HG03439 (cell line): Measurements from ENCODE around the gene EPHA7.

ENCODE experiments used
- ATAC-seq: cut with Tn5 transposase; IDR thresholded peaks from one replicate; pipeline ENCODE4 v1.9.1; 2021; ENCODE audit warnings: mild to moderate bottlenecking, moderate library complexity; ENCODE audit not compliant: unreplicated experiment

Gene EPHA7

DNA sequence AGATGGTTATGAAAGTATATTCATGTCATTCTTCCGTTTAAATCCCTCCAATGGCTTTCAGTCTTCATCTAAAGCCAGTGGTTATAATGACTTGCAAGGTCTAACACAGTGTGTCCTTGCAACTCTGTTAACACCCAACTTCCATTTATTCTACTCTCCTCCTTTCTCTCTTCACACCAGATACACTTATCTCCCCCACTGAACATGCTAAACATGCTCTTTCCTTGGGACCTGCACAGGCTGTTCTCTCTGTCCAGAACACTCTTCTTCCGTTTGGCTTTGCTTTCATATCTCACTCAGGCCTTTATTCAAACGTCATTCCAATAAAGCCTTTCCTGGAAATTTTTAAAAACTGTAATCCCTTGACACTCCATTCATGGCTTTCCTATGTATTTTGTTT is 91.5 kb downstream of the EPHA7 start:
- ATAC-seq, result no peak

DNA sequence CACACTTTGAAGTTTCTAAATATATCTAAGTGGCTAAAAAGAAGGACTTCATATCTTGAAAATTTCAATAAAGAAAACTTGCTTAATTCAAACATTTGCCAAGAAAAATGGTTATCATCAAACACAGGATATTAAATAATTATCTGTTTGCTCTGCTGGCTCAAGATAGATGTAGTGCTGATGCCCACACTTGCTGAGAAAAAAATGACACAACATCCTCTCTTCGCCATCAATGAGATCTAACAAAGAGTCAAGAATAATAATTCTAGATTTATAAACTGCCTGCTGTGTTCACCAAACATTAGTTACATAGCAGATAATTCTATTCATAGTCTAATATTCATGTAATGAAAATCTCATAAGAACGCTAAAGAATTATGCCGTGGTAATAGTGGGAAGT is 93.6 kb downstream of the EPHA7 start:
- ATAC-seq, result no peak

DNA sequence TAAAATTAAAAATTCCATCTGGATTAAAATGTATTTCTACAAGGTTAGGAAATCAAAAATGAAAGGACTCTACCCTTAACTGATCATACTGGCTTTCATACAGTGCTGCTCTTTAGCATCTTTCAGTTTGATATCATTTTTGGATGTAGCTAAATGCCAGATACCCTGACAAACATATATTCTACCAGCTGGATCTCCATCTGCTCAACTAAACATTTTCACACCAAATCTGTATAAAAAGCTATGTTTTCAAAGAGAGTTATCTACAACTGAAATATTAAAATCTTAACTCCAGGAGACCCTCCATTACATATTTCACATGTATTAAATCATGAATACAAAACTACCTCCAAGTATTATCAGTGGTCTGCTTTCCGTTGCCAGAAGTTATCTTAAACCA is 95.7 kb downstream of the EPHA7 start:
- no peak for ATAC-seq

DNA sequence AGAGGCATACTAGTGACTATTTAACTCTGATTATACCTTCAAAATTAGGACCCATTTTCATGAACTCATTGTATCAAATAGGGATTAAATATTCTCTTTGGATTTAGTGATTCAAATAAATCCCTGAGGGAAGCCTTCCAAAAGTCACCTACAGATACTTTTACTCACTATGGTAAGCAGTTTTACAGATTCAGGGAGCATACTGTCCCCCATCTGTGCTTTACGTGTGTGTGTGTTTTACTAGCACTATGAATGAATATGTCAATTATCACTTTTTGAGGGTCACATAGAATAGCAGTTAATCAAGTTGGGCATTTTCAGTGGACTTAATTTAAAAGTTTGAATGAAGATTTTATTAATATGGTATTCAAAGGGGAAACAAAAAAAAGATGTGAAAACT is 96.7 kb downstream of the EPHA7 start:
- ATAC-seq, result no peak

- no peak for ATAC-seq
These were observed 100.1 kb downstream of the EPHA7 start for GRCh38 chr6:93319304-93319703.

- ATAC-seq, result no peak
These were observed 101.2 kb downstream of the EPHA7 start for GRCh38 chr6:93318121-93318520.

GRCh38 chr6:93317592-93317991 is 101.8 kb downstream of the EPHA7 start:
- ATAC-seq, result no peak

- no peak for ATAC-seq
These were observed 111.6 kb downstream of the EPHA7 start for GRCh38 chr6:93307505-93308409.

GRCh38 chr6:93305088-93305487 is 114.3 kb downstream of the EPHA7 start:
- ATAC-seq, result no peak

DNA sequence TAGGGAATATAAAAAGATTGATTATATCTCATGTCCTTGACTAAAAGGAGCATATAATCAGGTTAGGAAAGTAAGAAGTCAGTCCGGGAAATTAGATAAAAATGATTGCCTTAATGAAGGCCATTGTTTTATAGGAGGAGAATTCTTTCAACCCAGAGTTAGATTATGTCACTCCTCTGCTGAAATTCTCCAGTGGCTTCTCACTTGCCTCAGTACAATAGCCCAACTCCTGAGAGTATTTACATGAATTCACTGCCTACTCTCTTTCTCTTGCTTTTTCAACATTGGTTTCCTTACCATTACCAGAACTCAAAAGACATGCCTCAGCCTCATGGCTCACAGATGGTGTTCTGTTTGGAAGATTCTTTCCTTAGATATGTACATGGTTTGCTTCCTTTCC is 114.9 kb downstream of the EPHA7 start:
- no peak for ATAC-seq

DNA sequence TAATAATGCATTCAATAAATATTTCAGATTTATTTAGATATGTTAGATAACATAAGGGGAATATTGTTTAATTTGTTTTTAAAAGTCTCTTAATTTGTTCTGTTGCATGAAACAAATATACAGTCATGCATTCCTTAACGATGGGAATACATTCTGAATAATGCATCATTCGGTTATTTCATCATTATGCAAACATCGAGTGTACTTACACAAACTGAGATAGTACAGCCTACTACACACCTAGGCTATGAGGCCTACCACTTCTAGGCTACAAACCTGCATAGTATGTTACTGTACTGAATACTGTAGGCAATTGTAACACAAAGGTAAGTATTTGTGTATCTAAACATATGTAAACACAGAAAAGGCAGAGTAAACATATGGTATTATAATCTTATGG is 118.7 kb downstream of the EPHA7 start:
- no peak for ATAC-seq

- ATAC-seq, result no peak
These were observed 119.7 kb downstream of the EPHA7 start for GRCh38 chr6:93299622-93300021.

GRCh38 chr6:93295631-93296030 is 123.7 kb downstream of the EPHA7 start:
- no peak for ATAC-seq

DNA sequence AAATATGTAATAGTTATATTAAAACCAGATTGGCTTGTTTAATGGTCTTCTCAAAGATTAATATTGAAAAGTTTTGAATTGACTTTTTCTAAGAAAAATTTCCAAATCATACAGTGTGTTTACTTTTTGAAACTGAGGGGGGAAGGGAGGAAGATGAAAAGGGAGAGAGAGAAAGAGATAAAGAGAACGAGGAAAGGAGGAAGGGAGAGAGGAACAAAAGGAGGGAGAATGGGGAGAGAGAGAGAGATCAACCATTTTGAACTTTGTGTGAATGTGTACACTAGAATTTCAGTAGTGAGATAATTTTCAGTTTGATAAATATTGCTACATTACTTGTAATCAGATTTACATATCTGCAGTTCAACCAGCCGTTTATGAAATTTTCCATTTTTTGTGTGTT is 124.5 kb downstream of the EPHA7 start:
- ATAC-seq, result no peak

GRCh38 chr6:93293872-93294271 is 125.5 kb downstream of the EPHA7 start:
- ATAC-seq, result no peak

DNA sequence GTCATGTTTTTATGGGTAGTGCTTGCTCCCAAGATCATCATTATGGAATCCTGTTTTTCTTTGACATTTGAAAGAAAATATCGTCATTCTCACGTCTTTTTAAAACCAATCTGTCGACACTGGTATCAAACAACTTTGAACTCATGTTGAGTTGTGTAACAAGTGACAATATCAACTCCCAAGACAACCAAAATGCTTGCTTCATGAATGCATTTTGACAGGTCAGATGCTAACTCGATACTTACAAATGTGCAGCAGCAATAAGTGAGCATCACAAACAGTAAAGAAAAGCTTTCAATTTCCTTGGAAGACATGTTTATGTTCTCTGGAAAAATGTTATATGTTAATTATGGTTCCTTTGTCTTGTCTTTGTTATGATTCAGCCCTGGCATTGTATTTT is 125.9 kb downstream of the EPHA7 start:
- no peak for ATAC-seq

- no peak for ATAC-seq
These were observed 136.8 kb downstream of the EPHA7 start for GRCh38 chr6:93282521-93283031.

GRCh38 chr6:93278241-93278640 is 141.1 kb downstream of the EPHA7 start:
- no peak for ATAC-seq

DNA sequence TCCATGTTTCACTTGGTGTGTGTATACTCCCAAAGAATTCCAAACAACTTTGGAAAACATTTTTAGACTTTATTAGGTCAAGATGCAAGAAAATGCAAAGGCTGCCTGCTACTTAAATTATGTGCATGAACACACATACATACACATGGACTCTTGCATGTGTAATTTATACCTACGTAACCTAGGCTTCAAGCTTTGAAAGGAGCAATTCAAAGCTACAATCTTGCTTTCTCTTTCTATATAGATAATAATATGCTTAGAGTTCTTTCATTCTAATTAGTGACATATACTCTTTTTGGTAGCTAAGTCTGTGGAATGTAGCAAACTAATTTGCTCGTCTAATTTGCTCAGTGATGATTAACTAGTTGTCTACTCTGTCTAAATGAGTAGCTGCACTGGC is 146.5 kb downstream of the EPHA7 start:
- no peak for ATAC-seq

- ATAC-seq, result no peak
These were observed 147.1 kb downstream of the EPHA7 start for GRCh38 chr6:93272211-93272610.

- no peak for ATAC-seq
These were observed 153.1 kb downstream of the EPHA7 start for GRCh38 chr6:93266116-93266817.

DNA sequence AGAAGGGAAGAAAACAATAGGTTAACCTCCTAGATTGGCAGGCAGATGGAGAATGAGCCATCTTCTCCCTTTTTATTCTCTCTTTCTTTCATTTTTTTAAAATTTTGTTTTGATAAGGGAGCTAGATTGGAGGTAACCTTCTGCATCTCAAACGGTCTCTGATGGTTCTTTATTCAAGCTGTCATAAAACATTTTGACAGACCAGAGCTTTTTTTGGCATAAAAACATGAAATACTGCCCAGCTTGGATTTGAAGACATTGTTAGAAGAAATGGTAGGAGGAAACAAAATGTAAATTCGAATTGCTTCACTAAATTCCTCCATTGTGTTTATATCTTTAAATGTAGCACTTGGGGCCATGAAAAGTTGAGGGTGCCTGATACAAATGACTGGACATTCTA is 158.5 kb downstream of the EPHA7 start:
- no peak for ATAC-seq
